GM18520 (cell line): ENCODE results near the gene UPB1.

Source experiments
- ATAC-seq: cut with Tn5 transposase; IDR thresholded peaks from one replicate; pipeline ENCODE4 v1.9.1; 2021; ENCODE audit not compliant: unreplicated experiment

UPB1 gene

DNA sequence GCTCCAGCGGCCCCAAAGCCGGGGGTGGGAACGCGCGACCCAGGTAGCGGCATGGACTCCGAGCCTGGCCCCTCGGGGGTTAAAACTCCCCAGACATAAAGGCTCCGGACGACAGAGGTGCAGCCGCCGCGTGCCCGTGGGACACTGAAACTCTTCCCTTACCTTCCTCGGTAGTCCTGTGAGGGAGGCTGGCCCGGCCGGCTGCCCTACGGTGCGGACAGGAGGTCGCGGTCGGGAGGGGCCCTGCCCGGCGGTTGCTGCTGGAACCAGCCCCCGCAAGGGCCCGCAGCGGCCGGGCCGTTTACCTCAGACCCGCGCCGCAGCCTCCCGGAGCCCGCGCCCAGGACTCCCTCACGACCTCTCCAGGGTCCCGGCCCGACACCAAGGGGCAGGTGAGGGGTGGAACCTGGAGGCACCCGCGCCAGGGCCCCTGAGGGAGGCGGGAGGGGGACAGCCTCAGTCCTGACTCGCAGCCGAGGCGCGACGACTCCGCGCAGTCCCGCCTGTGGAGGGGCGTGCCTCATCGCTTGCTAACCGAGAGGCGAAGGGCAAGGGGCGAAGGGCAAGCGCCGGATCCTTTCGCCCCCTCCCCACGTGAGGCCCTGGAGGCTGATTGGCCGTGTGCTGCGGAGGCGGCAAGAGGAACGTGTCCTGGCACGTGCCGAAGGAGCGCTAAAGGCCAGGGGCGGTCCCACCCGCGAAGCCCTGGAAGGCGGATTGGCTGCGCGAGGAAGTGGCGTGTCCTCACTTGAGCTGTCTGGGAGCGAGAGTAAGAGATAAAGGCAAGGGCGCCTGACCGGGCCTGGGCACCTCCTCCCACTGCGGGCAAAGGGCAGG lies at the start of gene UPB1:
TSS of gene UPB1 (plus strand) at position 805 of the 837 bp plus-strand sequence. CDS start 72 bp downstream, outside the sequence.
- no peak for ATAC-seq

DNA sequence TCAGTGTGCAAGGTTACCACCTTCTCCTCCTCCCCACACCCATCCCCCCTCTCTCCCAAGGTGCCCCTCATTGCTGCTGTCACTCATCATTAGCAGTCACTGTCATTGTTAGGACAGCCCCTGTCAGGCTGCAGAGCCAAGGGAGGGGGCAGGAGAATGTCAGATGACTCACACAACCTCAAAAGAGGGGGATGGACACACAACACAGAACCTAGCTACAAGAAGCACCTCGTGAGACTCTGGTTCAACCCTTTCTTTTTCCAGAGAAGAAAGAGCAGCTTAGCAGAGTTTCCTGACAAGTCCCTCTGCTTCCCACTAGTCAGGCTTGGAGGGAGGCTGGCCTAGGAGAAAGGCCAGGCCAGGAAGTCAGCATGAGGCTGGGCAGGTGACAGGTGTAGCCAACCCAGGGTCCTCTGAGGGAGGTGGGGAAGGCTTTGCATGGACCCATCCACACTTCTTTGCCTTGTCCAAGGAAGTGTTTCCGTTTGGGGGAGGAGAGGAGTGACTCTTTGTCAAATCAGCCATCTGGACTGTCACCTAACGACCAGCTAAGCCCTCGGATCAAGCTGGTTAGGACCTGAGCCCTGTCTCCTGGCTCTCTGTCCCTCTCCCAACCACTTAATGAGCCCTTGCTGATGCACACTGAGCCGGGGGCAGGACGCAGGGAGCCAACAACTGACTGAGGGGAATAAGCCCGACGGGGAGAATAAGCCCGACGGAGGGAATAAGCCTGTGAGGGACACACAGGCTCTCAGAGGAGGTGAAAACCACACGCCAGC lies 49.5 kb upstream of the UPB1 start:
- no peak for ATAC-seq

DNA sequence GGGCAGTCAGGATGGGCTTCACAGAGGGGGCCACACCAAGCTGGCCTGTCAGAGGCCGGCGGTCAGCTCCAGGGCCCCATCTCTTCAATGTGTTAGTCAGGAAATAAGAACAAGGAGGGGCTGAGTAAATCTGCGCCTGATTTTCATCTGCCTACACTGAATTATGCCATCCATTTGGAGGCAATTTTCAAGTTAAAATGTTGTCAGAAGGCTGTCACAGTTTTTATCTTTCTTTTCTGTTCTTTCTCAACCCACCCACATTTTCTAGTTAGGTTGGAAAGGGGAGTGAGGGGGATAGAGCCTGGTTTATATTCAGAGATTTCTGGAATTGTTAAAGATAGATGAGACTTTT lies 48.9 kb upstream of the UPB1 start:
- ATAC-seq = no peak

DNA sequence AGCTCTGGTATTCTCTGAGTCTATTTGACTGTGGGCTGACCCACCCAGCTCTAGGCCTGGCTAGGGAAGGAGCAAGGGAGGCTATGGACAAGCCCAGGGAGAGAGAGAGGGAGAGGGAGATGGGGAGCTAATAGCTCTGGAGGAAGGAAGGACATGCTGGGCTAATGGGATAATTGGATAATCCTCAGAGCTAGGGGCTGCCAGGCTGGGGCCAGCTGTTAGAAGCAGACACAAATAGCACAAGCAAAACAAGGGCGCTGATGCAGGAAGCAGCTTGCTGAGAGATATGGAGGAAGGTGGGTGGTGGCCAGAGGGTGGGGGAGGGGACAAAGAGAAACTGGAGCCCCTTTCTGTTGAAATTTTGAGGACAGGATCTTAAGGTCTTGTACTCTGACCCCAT lies 44.5 kb upstream of the UPB1 start:
- no peak for ATAC-seq

DNA sequence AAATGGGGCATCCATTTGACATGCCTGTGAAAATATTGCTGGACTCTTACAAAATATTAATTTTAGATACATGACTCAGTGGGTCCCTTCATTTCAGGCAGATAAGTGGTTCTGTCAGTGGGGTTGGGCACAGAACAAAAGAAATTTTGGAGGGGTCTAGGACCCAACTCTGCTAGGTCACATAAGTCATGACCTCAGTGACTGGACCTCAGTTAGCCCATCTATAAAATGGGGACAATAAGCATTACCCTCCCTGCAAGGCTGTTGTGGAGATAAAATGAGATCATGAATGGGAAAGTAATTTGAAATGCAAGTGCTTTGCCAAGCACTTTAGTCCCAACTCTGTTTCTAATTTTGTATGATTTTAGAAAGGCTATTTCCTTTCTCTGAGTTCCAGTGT lies 44.0 kb upstream of the UPB1 start:
- no peak for ATAC-seq

DNA sequence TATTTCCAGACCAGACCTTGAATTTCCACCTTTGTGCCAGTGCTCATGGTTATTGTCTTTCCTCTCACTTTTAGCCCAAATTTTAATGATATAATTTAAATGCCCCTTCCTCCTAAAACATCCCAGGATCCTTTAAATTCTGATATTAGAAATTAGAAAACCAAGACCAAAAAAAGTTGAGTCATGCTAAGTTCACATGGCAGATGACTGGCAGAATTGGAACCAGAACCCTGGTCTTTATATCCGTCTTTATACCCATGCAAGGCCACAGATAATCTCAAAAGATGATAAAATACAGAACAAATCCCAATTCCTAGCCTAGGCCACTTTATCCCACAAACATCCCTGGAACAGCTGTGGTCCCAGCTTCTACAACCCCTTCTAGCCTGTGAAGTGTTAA lies 41.3 kb upstream of the UPB1 start:
- ATAC-seq = no peak

DNA sequence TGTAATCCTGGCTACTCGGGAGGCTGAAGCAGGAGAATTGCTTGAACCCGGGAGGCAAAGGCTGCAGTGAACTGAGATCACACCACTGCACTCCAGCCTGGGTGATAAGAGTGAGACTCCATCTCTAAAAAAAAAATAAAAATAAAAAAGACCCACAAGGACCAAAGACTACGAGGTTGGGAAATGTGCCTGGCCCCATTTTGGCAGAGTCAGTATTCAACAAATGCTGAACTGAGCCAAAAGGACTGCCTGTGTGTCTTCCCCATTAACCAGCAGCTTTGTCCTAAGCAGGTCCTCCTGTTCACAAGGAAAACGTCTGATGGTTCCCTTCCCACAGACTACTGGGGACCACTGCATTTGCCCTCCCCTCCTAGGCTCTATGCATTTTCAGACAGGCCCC lies 40.1 kb upstream of the UPB1 start:
- ATAC-seq = no peak

DNA sequence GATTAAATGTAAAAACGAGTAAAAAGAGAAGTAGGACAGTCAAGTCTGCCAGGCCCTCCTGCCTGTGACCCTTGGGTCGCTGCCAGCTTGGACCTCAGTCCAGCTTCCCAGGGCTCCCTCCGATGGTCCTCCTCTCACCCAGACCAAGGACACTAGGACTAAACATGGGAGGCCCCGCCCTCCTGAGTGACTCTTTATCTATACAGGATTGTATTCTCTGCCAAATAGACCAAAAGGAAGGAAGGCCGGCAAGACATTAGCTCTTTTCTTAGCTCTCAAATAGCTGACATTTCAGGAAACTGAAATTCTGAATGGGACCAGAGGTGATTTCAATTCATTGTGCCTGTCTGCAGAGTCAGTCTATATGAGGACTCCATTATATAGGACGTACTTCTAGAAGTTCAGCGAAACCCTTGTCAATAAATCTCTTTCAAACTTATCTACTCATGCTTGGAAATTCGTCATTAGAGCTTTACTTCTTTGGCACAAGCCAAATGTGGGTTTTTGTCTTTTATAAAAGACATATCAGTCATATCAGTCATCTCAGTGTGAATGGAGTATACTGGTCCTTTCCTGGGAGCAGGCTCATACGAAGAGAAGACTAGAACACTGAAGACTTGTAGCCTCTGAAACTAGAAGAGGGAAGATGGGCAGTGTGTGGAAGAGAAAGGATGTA lies 39.2 kb upstream of the UPB1 start:
- ATAC-seq = no peak

DNA sequence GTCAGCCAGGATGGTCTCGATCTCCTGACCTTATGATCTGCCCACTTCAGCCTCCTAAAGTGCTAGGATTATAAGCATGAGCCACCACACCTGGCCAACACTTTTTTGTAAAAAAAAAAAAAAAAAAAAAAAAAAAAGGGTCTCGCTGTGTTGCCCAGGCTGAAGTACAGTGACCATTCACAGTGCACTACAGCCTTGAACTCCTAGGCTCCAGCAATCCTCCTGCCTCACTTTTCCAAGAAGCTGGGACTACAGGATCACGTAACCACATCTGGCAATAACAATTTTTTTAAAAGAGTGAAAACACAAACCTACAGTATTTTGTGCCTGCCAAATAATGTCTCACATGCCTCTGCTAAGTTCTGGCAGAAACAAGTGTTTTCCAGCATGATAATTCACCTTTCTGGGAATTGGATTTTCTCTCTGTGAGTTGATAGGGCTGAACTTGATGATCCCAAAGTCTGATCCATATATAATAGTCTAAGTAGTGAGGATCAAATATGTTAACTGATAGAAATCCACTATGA lies 37.2 kb upstream of the UPB1 start:
- ATAC-seq = no peak

DNA sequence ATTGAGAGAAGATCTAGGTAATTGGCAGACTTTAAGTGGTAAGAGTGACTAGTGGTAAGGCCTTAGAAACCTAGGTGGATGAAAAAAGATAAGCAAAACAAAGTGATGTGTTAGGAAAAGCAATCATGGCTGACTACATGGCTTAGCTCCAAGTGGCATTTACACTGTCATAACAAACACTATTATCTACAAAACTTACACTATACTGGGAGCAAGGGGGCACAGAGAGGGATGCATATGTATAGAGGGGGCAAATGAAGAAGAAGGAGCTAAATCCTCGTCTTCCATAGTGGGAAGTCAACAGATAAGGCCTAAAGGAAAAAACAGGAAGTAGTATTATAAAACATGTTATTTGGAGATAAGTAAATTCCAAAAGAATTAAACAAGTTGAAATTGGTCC lies 35.2 kb upstream of the UPB1 start:
- ATAC-seq = no peak

DNA sequence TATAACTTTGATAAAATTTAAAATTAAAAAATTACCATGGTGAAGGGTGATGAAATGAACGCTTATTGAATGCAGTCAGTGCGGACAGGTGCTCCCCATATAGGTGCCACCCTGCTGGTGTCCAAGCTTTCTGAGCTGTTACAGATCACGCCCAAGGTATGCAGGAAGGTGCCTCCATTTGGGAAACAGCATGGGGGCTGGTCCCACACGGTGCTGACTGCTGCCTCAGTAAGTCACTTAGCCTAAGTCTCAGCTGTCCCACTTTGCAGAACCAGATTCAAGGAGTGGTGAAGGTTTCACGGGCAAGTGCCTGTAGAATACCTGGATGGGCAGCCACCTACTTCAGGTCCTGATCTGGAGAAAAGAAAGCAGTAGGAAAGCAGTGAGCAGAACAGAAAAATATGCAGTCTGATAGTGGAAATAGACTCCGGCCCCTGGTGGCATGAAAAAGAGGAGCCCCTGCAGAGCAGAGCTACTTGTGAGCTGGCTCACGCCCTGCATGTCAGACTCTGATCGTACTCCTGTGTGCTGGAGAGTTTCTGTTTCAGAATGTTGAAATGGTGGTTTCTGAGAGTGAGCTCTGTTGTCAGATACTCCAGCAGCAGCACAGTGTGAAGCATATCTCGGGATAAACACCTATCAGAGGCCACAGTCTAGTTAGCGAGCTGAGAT lies 34.6 kb upstream of the UPB1 start:
- no peak for ATAC-seq

DNA sequence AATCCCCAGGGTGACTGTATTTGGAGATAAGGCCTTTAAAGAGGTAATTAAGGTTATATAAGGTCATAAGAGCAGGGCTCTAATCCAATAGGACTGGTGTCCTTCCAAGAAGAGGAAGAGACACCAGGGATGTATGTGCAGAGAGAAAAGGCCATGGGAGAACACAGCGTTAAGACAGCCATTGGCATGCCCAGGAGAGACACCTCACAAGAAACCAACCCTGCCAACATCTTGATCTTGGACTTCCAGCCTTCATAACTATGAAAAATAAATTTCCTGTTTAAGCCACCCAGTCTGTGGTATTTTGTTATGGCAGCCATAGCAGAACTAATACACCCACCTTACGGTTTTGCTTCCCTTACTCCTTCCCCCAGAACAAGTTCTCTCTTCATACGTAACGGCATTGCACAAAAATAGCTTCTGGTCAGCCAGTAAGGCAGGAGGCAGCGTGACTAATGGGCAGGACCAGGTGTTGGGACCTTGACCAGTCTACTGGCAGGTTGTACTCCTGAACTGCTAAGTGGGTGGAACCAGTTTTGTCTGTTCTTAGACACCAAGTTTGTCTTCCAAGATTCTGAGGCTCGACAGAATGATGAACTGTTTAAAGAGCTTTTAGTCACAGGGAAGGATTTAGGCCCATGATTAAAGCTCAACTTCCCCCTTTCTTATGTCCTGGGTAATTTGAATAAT lies 31.9 kb upstream of the UPB1 start:
- ATAC-seq = no peak

DNA sequence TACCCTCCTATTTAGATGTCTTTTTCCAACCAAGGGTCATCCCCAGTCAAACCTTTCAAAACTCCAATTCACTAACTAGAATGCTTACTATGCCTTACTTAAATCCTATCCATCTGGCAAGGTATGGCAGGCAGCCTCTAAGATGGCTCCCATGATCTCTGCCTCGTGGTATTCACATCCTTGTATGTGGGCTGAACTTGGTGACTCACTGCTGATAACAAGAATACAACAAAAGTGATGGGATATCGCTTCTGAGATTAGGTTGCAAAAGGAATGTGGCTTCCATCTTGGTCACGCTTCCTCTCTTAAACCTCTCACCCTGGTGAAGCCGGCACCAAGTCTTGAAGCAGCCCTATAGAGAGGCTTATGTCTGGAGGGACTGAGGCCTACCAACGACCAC lies 29.6 kb upstream of the UPB1 start:
- no peak for ATAC-seq

DNA sequence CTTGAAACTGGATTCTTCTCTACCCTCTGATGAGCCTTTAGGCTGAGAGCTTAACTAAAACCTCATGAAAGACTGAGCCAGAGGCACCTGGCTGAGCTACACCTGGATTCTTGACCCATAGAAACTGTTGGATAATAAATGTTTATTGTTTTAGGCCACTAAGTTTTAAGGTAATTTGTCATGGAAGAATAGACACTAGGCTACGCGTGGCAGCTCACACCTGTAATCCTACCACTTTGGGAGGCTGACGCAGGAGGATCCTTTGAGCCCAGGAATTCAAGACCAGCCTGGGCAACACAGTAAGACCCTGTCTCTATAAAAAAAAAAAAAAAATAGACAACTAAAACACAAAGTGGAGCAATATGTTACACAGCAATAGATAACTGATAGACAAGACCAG lies 29.2 kb upstream of the UPB1 start:
- no peak for ATAC-seq

DNA sequence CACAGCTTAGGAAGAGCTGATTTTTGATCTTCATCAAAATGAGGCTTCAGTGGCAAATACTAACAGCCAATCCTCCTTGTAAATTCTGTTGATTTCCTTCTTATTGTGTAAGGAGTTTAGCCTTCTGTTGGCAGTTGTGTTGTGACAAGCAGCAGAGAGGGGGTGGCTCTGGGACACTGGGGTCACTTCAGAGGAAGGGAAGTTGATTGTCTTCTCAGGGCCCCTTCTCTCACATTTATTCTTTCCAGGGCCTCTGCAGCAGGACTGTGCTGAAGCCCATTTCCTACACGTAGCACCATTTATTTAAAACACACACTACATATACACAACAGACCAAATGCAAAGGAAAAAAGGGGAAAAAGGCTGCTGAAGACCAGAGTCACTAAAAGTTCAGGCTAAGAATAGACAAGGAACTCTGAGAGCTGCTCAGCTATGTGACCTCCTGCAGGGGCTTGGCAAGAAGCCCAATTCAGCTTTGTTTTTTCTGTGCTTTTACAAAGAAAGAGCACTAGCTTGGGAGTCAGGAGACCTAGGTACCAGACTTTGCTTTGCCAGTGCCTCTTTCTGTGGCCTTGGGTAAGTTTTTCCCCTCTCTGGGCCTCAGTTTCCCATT lies 28.3 kb upstream of the UPB1 start:
- ATAC-seq = no peak

DNA sequence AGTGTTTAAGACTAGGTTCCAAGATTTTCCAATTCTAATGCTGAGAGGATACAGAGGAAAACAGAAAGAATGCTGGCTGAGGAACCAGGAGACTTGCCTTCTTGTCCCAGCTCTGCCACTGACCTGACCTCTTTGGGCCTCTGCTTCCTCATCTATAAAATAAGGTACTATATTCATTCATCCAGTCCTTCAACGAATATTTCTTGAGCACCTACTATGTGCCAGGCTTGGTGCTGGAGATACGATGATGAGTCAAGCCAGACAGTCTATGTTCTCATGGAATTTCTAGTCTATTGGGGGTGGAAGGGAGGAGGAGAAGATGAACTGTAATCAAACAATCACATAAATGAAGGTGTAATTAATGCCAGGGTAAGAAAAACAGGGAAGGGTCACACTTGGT lies 27.8 kb upstream of the UPB1 start:
- no peak for ATAC-seq

DNA sequence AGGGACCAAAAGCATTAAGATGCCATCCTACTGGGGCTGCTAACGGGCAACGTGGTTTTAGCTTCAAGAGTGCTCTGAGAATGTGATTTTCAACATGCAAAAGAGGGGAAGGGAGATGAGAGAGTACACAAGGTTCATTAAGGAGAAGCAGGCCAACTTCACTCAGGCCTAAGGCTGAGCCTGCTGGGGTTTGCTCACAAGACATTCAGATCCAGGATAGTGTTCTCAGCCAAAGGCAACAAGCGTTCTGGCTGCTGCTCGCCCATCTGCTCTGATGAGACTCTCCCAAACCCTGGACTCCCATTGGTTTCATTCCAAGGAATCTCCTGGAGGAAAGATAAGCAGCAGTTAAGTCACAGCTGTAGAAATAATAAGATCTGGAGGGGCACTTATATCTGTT lies 23.6 kb upstream of the UPB1 start:
- no peak for ATAC-seq

DNA sequence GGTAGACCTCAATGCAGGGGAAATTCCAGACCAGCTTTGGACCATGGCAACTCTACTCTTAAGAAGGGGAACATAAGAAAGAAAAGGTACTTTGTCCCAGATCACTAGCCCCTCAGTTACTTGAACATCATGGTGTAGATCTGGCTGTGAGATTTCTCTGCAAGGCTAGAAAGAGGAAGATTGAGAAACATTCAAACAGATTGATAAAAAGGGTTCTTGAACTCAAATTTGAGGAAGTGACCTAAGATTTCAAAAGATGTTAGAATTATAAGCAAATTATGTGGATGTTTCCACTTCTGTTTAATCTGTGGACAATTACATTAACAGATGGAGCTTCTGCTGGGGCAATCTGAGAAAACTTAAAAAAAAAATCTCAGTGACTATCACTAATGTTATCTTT lies 21.8 kb upstream of the UPB1 start:
- ATAC-seq = no peak

DNA sequence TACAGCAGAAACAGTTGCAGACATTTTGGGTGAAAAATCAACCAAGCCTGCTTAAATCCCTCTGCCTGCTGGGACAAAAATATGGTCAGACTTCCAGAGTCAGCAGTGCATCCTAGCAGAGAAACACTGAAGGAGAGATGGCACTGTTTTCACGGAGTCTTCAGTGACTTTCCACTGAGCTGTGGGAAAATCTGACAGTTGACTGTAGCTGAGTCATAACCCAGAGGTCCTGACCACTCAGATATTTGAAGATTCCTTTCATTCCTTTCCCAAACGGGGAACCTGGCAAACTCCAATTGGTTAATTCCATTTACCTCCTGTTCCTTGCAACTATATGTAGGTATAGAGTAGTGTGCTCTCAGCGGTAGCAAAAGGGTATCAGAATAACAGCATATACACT lies 20.9 kb upstream of the UPB1 start:
- no peak for ATAC-seq

DNA sequence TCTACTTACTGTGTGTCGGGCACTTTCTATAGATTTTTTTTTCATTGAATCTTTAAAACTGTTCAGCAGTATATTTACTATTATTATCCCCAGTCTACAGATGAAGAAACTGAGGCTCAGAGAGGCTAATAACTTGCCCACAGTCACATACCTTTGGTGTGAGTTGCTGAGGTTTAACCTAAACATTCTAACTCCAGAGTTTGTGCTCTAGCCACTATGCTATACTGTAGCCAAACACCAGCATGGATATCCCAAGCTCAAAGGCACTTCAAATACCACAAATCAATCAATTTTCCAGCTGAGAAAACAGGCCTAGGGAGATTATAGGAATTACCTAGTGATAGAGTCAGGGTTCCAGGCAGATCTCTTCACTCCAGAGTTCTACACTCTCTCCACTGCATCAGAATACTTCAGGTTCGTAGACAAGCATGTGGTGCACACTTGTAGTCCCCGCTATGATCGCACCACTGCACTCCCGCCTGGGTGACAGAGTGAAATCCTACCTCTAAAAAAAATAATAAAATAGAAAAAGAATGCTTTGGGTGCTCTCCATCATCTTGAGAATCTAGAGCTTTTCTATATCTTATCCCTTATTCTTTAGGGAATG lies 20.4 kb upstream of the UPB1 start:
- ATAC-seq = no peak
